Osteoblast (primary cell): ENCODE measurements around the gene MAD1L1. TPM values are rescaled to one million over a fixed set of nuclear protein-coding genes. Genes with fewer than 3 reads are reported as not detected.
"Not testable (repeated sequence)": the region's sequence is repeated elsewhere in the genome, so short reads cannot be mapped to it uniquely, and the experiment has no call there.

Source experiments
- DNase-seq: peaks from one replicate; pipeline ENCODE4 v3.0.0; 2011; ENCODE audit warnings: low spot score, mixed read lengths; ENCODE audit not compliant: insufficient read length; ENCODE audit errors: missing footprints
- H2AFZ ChIP-seq: 2 replicates; pipeline ENCODE4 v1.6.0; 2011; ENCODE audit warnings: mild to moderate bottlenecking, low read length
- H3K27ac ChIP-seq: 2 replicates; pipeline ENCODE4 v1.5.1; 2011; ENCODE audit warnings: mild to moderate bottlenecking, low read depth, low read length, moderate library complexity
- H3K27me3 ChIP-seq: 2 replicates; pipeline ENCODE4 v1.6.0; 2012; ENCODE audit warnings: mild to moderate bottlenecking, control low read depth, inconsistent platforms, low read length, moderate library complexity; ENCODE audit not compliant: insufficient read depth
- H3K36me3 ChIP-seq: 2 replicates; pipeline ENCODE4 v1.5.1; 2011; ENCODE audit warnings: mild to moderate bottlenecking, low read length, control low read depth, moderate library complexity; ENCODE audit not compliant: insufficient read depth
- H3K4me1 ChIP-seq: 2 replicates; pipeline ENCODE4 v1.5.1; 2011; ENCODE audit warnings: mild to moderate bottlenecking, low read length, control low read depth, moderate library complexity; ENCODE audit not compliant: insufficient read depth
- H3K4me2 ChIP-seq: 2 replicates; pipeline ENCODE4 v1.6.0; 2011; ENCODE audit warnings: mild to moderate bottlenecking, low read length; ENCODE audit not compliant: insufficient read depth
- H3K4me3 ChIP-seq: fragments of 200-600 bp; sonication (generic); 3 replicates; pipeline ENCODE4 v1.5.1; 2012; ENCODE audit warnings: mild to moderate bottlenecking, low read length, inconsistent platforms; ENCODE audit not compliant: insufficient read depth
- H3K79me2 ChIP-seq: 2 replicates; pipeline ENCODE4 v1.6.0; 2012; ENCODE audit warnings: mild to moderate bottlenecking, low read length, control low read depth, inconsistent platforms; ENCODE audit not compliant: insufficient read depth
- H3K9me3 ChIP-seq: 2 replicates; pipeline ENCODE4 v1.5.1; 2011; ENCODE audit warnings: low read depth, low read length, control low read depth
- H4K20me1 ChIP-seq: 2 replicates; pipeline ENCODE4 v1.6.0; 2012; ENCODE audit warnings: mild to moderate bottlenecking, low read length, control low read depth; ENCODE audit not compliant: insufficient read depth
- total RNA-seq: library from RNA; depleted of rRNA; stranded (reverse); fragments of >200 nt; gene quantifications from 2 replicates; pipeline ENCODE4 v1.2.3, GENCODE V29; 2012
- TF ChIP-seq, protein P1 (sequence below): IDR thresholded peaks from 2 replicates; pipeline ENCODE4 v1.5.1; 2011; ENCODE audit warnings: mild to moderate bottlenecking, low read depth, low read length, moderate library complexity; ENCODE audit errors: extremely low read depth

The MAD1L1 gene
- total RNA-seq, 1 donor, result 66.2 TPM

DNA sequence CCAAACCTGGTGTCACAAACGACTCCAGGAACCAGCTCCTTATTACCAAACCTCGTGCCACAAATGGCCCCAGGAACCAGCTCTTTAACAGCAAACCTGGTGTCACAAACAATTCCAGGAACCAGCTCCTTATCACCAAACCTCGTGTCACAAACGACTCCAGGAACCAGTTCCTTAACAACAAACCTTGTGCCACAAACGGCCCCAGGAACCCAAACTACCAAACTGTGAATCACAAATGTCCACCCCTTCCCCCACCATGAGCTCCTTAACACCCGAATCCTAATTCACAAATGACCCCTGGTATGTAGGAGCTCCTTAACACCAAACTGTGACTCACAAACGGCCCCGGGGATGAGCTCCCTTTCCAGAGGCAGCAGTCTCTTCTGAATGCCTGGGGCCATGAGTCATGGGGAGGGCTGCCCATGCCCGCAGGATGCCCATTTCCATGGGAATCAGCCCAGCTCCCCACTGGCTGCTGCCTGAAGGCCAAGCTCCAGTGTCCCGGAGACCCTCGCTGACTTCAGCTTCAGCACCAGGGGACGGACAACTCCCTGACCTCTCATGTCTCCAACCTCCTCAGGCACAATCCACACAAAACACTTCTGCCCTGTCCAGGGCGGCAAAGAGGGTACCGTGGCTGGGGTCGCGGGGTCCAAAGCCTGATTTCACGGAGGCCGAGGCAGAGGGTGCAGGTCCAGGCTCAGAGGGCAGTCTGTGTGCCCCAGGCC is 349.5 kb downstream of the MAD1L1 start:
- H3K4me2 ChIP-seq, result peak overlapping the region; percentile 73
- H3K79me2 ChIP-seq, result peaks cover 17% of the 10 kb centered on the region
- peaks cover 3% of the 10 kb centered on the region for H3K36me3 ChIP-seq
- no peak overlapping the region for H3K4me3 ChIP-seq
- H3K27ac ChIP-seq, result peak overlapping the region; percentile 63
- no peaks in the 10 kb centered on the region for H3K27me3 ChIP-seq
- H3K9me3 ChIP-seq, result no peaks in the 10 kb centered on the region
- H2AFZ ChIP-seq, result peak overlapping the region; percentile 29
- peaks cover 23% of the 10 kb centered on the region for H3K4me1 ChIP-seq
- DNase-seq, result peak; percentile 100
- H4K20me1 ChIP-seq, result peaks cover 10% of the 10 kb centered on the region
- TF ChIP-seq, protein P1, sequence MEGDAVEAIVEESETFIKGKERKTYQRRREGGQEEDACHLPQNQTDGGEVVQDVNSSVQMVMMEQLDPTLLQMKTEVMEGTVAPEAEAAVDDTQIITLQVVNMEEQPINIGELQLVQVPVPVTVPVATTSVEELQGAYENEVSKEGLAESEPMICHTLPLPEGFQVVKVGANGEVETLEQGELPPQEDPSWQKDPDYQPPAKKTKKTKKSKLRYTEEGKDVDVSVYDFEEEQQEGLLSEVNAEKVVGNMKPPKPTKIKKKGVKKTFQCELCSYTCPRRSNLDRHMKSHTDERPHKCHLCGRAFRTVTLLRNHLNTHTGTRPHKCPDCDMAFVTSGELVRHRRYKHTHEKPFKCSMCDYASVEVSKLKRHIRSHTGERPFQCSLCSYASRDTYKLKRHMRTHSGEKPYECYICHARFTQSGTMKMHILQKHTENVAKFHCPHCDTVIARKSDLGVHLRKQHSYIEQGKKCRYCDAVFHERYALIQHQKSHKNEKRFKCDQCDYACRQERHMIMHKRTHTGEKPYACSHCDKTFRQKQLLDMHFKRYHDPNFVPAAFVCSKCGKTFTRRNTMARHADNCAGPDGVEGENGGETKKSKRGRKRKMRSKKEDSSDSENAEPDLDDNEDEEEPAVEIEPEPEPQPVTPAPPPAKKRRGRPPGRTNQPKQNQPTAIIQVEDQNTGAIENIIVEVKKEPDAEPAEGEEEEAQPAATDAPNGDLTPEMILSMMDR, result no peak

DNA sequence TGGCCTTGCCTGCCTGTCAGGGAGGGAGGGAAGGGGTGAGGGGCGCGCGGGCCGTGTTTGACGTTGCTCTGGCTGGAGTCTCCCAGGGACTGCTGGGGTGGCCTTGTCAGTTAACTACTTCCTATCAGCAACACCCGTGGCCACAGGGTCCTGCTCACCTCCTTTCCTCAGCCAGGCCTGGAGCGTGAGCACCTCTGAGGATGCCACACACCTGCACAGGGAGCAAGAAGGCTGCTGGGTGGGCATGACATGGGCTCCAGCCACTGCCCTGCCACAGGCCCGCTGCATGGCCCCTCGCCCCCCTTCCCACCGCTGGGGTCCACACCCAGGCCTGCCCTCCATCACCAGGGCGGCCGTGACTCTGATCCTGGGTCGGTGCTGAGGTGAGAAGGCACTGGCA is 350.3 kb downstream of the MAD1L1 start:
- peak overlapping the region; percentile 63 for H3K27ac ChIP-seq
- H3K4me1 ChIP-seq, result peaks cover 23% of the 10 kb centered on the region
- no peaks in the 10 kb centered on the region for H3K9me3 ChIP-seq
- no peaks in the 10 kb centered on the region for H3K27me3 ChIP-seq
- H3K4me3 ChIP-seq, result no peak overlapping the region
- peaks cover 17% of the 10 kb centered on the region for H3K79me2 ChIP-seq
- H3K36me3 ChIP-seq, result peaks cover 3% of the 10 kb centered on the region
- H2AFZ ChIP-seq, result no peak overlapping the region
- peaks cover 8% of the 10 kb centered on the region for H4K20me1 ChIP-seq
- no peak overlapping the region for H3K4me2 ChIP-seq
- DNase-seq, result no peak
- TF ChIP-seq, protein P1, result no peak

DNA sequence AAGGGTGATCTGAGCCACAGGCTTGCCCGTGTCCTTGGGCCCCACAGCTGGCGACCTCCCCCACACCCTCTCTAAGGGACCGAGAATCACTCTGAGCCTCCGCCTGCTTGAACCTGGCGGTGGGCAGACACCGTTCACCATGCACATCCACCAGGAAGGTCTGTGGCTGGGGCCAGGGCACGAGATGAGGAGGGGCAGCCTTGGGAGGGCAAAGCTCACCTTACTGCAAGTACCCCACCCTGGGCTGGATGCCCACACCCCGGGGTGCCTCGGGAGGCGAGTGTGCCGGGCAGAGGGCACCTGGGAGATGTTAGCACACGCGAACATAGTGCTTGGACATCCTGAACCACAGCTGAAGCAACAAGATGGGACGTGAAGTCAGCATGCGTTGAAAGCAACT is 350.8 kb downstream of the MAD1L1 start:
- Histone ChIP-seq H3K27ac (no peak overlapping the region), H2AFZ (no peak overlapping the region), H3K36me3 (peaks cover 3% of the 10 kb centered on the region), H3K4me2 (no peak overlapping the region), H3K79me2 (peaks cover 17% of the 10 kb centered on the region), H3K27me3 (no peaks in the 10 kb centered on the region), H3K9me3 (no peaks in the 10 kb centered on the region), H3K4me1 (peaks cover 23% of the 10 kb centered on the region), H3K4me3 (no peak overlapping the region), H4K20me1 (peaks cover 4% of the 10 kb centered on the region)
- TF ChIP-seq, protein P1, result no peak
- no peak for DNase-seq

DNA sequence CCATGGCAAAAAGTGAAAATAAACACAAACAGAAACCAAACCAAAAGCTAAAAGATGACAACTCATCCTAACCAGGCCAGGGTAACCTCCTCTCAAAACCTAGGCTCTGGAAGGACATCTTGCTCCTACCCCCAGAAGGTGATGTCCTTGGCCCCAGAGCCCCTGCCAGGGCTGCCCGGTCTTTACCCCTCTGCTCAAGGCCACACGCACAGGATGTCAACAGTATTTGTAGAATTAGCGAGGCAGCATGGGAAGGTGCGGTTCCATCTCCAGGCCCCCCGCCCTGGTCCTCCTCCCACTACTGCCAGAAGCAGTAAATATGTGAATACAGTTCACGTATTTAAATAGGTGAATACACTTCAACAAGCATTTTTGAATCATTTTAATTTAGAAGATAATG is 356.1 kb downstream of the MAD1L1 start:
- H3K27me3 ChIP-seq, H4K20me1 ChIP-seq, H2AFZ ChIP-seq, H3K4me2 ChIP-seq, H3K4me1 ChIP-seq, DNase-seq, H3K27ac ChIP-seq, H3K9me3 ChIP-seq, H3K36me3 ChIP-seq, H3K79me2 ChIP-seq, H3K4me3 ChIP-seq: not testable (repeated sequence)
